NCI-H1105 (cell line): Measurements from ENCODE around the gene TMEM132E.
A peak's percentile ranks its signal among the peaks of the same experiment; 100 is the strongest.

ENCODE experiments used
- DNase-seq: peaks from one replicate; lab custom pipeline; 2025; lab: John Stamatoyannopoulos, UW

The TMEM132E gene

GRCh38 chr17:34568953-34569352, 10.4 kb upstream of the TMEM132E start:
- no peak for DNase-seq

GRCh38 chr17:34569591-34569990, 9.8 kb upstream of the TMEM132E start:
- DNase-seq = no peak

DNA sequence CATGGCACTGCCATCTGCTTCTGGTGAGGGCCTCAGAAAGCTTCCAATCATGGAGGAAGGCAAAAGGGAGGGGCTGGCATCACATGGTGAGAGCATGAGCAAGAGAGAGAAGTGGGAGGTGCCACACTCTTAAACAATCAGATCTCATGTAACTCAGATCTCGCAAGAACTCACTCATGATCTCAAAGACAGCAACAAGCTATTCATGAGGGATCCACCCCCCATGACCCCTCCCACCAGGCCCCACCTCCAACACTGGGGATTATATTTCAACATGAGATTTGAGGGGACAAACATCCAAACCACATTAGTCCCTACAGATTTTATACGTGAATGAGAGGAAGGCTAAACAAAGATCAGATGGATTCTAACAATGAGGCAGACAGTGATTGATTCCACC, 8.9 kb upstream of the TMEM132E start:
- DNase-seq = no peak

DNA sequence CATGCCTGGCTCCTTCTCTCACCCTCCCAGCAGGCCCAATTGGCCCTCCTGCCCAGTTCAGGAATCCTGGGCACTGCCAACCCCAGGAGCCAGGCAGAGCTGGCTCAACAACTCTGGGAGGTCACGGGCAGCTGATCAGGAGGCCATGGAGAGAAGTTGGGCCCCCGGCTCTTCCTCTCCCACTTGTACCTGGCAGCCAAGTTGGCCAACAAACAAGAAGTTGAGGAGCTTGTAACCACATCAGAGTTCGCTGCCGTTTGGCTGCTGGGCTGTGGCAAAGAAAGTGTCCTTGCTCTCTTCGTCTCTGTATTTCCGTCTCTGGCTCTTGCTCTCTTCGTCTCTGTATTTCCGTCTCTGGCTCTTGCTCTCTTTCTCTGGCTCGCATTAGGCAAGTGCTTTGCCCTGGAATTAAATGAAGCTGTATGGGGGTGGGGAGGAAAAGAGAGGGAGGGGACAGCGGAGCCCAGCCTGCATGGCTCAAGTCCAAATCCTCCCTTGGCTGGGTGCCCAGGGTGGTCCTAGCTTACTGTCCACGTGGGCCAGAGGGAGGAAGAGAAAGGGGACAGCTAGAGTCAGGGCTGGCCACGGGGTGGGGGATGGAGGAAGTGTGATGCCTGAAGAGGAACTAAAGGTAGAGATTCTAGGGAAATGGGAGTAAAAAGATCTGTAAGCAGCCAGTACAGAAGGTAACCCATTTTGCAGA, 7.8 kb upstream of the TMEM132E start:
- no peak for DNase-seq

DNA sequence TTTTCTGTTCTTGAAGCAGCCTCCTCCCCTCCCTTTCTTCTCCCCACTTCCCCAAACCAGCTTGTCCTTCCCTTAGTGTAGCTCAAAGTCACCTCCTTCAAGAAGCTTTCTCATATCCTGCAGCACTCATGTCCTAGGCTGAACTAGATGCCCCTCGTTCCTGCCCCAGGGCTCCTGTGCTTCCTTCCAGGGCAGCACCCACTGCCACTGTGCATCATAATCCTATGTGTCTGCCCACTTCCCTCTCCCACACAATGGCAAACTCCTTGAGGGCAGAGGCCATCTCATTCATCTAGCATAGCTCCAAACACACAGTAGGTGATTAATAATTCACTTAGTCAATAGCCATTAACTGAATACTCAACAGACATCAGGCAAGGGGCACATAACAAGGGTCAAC, 6.9 kb upstream of the TMEM132E start:
- DNase-seq = no peak

- no peak for DNase-seq
Observed at GRCh38 chr17:34575182-34575581, 4.2 kb upstream of the TMEM132E start.

DNA sequence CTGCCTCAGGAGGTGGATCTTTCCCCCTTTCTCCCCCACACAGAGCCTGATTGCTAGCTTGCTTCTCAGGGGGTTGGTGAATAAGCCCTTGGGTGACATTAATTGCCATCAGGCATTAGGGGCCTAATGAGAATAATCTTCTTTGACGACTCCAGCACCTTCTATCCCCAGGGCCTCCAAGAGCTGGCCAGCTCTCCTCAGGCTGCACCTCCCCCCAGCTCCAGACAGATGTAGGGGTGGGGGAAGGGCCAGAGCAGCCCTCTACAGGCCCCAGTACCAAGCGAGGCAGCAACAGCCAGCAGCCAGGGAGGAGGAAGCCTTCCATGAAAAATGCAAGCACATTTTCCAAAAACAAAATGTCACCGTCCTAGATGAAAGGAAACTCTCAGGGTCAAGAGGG, 1.4 kb upstream of the TMEM132E start:
- no peak for DNase-seq

DNA sequence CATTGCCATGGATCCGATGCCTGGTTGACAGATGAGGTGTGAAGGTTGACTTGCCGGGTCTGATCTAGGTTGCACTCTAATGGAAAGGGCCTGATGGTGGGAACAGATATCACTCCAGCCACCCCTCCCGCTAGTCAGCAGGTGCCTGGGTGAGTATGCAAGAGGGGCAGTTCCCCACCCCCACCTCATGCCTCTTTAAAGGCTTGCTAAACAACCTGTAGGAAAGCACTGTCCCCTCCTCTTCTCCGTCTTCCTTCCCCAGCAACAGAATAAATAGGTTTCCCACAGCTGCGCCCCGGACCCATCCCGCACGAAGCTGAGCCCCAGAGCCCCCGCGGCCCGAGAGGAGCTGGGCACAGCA, 746 bp upstream of the TMEM132E start:
- no peak for DNase-seq

DNA sequence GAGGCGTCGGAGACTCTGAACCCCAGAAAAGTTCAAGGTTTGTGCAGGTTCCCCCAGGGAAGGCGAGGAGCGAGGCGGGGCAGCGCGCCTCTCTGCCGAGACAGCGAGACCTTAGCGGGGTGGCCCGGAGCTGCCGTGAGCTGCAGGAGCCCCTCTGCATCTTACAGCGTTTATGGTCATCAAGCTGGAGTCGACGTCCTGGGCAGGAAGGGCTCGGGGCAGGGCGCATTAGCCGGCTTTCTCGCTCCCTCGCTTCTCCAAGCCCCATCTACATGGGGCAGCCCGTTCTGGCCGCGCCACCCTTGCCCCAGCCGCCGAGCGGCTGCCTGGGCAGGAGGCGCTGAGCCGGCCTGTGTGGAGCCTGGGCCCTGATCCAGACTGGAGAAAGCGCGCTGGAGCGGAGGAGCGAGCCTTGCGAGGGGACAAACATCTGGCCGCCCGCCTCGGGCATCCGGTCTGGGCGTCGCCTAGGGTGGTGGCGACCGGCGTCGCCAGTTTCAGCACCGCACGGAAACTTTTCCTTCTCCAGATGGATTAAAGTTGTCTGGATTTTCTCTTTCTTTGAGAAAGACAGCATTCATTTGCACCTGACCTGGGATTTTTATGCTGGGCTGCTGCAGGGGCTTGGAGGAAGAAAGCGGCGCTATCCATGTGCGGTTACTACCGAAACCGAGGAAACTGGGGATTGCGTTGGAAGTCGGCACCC, 750 bp downstream of the TMEM132E start:
- DNase-seq = peak; percentile 15

DNA sequence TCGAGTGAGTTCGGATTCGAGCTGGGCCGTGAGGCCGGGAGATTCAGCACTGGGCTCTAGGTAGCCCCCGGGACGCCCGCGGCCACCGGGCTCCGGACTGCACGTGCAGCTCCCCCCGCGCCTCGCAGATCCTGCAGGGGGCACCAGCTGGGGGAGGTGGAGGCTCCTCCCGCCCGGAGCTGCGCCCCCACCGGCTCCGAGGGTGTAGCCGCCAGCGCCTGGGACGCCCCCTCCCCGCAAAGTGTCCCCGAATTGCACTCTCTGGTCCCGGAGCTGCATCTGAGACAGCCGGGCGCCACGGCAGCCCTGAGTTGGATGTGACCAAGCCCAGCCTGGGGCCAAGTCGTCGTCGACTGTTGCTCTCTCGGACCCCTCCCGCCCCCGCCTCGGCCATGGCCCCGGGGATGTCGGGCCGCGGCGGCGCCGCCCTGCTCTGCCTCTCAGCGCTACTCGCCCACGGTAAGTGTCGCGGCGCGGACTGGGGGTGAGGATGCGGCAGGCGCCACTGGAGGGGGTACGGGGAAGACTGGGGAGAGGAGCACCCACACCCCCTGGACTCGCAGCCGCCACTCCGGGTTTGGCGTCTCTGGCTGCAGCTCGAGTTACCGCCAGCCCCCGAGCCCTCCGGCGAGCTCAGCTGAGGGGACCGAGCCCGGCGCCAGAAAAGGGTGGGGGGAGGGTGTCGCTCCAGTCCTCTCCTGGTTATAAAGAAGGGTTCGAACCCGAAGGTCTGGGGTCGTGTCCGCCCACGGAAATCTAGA, 1.5 kb downstream of the TMEM132E start:
- peak; percentile 11 for DNase-seq

- DNase-seq = no peak
Observed at GRCh38 chr17:34581446-34582184, 2.2 kb downstream of the TMEM132E start.

DNA sequence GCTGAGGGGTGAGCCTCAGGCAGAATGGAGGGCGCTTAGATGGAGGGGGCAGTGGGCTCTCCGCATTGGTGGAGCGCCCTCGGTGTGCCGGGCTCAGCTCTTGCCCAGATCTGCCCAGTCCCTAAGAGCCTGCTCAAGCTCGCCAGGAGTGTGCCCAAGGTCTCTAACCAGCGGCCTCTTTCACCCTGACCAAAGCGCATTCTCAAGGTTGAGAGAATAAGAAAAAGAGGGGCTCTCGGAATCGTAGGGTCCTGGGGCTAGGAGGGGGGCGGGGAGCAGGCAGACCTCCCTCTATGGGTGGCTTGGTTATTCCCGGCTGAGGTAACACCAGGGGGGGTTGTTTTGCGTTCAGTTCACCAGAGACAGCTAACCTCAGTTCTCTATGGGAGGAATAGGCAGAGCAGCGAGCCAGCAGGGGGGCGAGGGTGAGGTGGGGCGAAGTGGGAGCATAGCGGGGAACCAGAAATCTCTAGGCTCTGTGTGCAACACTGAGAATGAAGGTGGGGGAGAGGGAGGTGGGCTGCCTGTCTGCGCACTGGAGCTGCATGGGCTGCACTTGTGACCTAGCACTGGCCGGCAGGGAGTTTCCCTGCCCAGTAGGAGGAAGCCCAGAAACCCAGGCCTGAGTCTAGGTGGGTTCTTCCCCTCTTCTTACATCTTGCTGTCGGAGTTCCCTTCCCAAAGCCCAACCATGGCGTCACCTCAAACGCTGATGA, 3.0 kb downstream of the TMEM132E start:
- DNase-seq = peak; percentile 8

DNA sequence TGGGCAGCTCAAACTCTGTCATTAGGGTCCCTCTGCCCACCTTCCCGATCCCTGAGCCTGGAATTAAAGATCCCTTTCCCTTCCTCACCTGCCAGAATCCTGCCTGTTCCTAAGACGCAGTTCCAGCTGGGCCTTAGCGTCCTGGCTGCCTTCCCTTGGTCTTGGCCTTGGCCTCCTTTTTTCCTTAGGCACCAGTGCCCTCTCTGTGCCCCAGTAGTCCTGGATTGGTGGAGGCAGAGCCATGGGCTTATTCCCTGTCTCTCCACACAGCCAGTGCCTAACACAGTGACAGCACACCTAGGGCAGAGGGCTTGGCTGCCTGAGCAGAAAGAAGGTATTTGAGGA, 3.5 kb downstream of the TMEM132E start:
- DNase-seq = no peak

- peak; percentile 8 for DNase-seq
Observed at GRCh38 chr17:34584805-34585416, 5.5 kb downstream of the TMEM132E start.

DNA sequence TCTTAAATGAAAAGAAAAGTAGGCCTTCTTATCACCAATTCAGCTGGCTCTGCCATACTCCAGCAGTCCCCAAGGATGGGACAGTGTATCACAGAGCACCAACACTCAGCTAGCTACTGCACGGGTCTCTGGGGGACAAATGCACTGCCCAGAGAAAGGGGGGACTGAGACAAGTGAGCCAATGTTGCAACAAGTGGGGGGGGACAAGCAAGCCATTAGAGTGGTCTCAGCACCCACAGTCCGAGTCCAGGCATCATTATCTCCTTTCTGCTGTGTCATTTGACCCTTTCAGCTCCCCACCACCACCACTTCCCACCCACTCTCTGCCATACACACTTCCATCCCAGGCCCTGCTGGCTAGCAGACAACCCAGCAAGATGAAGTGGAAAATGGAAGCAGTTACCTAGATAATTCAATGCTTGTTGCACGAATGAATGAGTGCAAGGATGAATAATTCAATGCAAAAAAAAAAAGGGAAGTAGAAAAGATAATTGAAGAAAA, 7.0 kb downstream of the TMEM132E start:
- no peak for DNase-seq

- no peak for DNase-seq
Observed at GRCh38 chr17:34588266-34588665, 8.9 kb downstream of the TMEM132E start.

DNA sequence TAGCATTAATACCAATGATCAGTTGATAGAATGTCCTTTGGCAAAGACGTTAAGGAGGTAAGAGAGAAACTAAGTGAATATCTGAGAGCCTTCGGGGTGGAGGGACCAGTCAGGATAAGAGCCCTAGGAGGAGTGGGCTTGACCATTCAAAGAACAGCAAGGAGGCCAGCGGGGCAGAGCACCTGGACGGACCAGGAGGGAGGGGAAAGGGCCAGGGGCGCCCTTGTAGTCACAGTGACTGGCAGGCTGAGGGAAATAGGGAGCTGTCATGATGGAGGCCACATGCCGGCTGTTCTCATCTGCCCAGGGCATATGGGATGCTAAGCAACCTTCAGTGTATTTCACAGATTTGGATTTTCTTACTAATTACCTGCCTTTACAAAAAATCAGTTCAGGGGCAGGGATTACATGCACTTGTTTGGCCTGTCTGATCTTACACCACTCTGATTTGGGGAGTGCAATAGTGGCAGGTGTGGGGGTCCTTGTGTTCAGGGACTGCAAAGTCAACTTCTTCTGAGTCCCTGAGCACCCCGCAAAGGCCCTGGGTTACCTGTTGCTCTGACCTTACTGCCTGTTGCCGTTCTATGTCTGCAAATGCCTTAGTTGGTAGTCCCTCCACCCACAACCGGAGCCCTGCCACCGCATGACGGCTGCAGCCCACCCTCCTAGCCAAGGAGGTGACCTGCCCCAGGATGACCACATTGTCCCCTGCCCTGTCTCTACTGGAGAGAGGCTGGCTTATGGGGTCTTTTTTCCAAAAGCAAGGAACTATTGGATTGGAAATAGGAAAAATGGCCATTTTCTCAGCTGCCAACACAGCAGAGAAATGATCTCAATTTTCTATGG, 10.0 kb downstream of the TMEM132E start:
- no peak for DNase-seq

DNA sequence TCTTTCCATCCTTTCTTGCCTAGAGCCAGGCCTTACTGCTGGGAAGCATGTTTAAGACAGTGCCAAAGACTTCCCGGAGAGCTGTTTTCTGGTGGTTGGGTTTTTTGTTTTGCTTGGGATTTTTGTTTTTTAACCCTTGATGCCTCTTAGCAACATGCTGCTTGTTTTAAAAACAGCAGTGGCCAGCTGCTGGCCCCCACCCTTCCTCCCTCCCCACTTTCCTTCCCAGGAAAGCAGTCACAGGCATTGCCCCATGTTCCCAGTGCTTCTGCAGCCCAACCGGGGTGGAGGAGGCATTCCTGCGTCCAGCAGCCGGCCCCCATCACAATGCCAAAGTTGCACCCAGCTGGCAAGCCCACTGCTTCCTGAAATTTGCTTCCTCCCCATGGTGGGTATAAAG, 12.6 kb downstream of the TMEM132E start:
- no peak for DNase-seq

GRCh38 chr17:34596920-34597319, 17.5 kb downstream of the TMEM132E start:
- DNase-seq = no peak

GRCh38 chr17:34598161-34598776, 18.9 kb downstream of the TMEM132E start:
- peak; percentile 30 for DNase-seq
